Naive thymus-derived CD4-positive, alpha-beta T cell (primary cell): ENCODE data around the gene ICA1. TPM values are rescaled to one million over a fixed set of nuclear protein-coding genes. Genes with fewer than 3 reads are reported as not detected.

Experiments
- ATAC-seq: fragments of 150-1000 bp; cut with Tn5 transposase; 2 replicates; pipeline ENCODE4 v1.10.0; 2021; ENCODE audit warnings: mild to moderate bottlenecking, moderate library complexity
- CTCF ChIA-PET: fragments of 350-600 bp; sonication (Branson Sonifier 250); formaldehyde crosslinking; loops from one replicate; lab custom pipeline; 2021; ENCODE audit warnings: antibody characterized with exemption; lab: Charles Lee
- POLR2A ChIA-PET: fragments of 350-600 bp; sonication (Branson Sonifier 250); formaldehyde crosslinking; loops from one replicate; lab custom pipeline; 2021; ENCODE audit warnings: antibody characterized with exemption, inconsistent platforms; lab: Charles Lee
- DNase-seq, 9 donors: peaks; one replicate each; pipeline versions ENCODE4 v3.0.0 to v3.0.0-alpha.2; 2020 to 2022; ENCODE audit warnings: mixed read lengths in 1 of 9
- H3K27ac ChIP-seq: one replicate; pipeline ENCODE4 v1.7.0; 2013; ENCODE audit warnings: mild to moderate bottlenecking, low read depth, low read length, moderate library complexity
- H3K27me3 ChIP-seq, 2 donors: one replicate each; pipeline ENCODE4 v1.7.0; 2013; ENCODE audit warnings: low read length in 2 of 2, mild to moderate bottlenecking in 2 of 2, moderate library complexity in 2 of 2; ENCODE audit not compliant: control insufficient read depth in 2 of 2, insufficient read depth in 2 of 2
- H3K36me3 ChIP-seq, 3 experiments: 1 replicate in 2 of 3; 2 replicates in 1 of 3; pipeline ENCODE4 v1.7.0; 2013; ENCODE audit warnings: low read length in 3 of 3, mild to moderate bottlenecking in 3 of 3, moderate library complexity in 1 of 3; ENCODE audit not compliant: insufficient read depth in 3 of 3, control insufficient read depth in 2 of 3
- H3K4me1 ChIP-seq, 2 donors: one replicate each; pipeline ENCODE4 v1.7.0; 2013; ENCODE audit warnings: low read length in 2 of 2, mild to moderate bottlenecking in 2 of 2, moderate library complexity in 1 of 2; ENCODE audit not compliant: control insufficient read depth in 2 of 2, insufficient read depth in 2 of 2
- H3K4me3 ChIP-seq: 2 replicates; pipeline ENCODE4 v1.7.0; 2013; ENCODE audit warnings: mild to moderate bottlenecking, low read length
- H3K9me3 ChIP-seq, 3 experiments: 1 replicate in 2 of 3; 2 replicates in 1 of 3; pipeline ENCODE4 v1.7.0; 2013; ENCODE audit warnings: low read length in 3 of 3; ENCODE audit not compliant: control insufficient read depth in 2 of 3
- H3K27ac Mint-ChIP-seq, 9 donors: one replicate each; pipeline ENCODE4 v1.8.0; 2020 to 2022; ENCODE audit warnings: mixed read lengths in 9 of 9, mild to moderate bottlenecking in 8 of 9, moderate library complexity in 5 of 9, inconsistent platforms in 2 of 9
- H3K27me3 Mint-ChIP-seq, 5 donors: one replicate each; pipeline ENCODE4 v1.8.0; 2021 to 2022; ENCODE audit warnings: mixed read lengths in 5 of 5, mild to moderate bottlenecking in 1 of 5
- H3K36me3 Mint-ChIP-seq, 5 donors: one replicate each; pipeline ENCODE4 v1.8.0; 2020 to 2022; ENCODE audit warnings: mixed read lengths in 5 of 5, mild to moderate bottlenecking in 3 of 5, inconsistent platforms in 1 of 5
- H3K4me1 Mint-ChIP-seq, 7 donors: one replicate each; pipeline ENCODE4 v1.8.0; 2020 to 2022; ENCODE audit warnings: mixed read lengths in 7 of 7, mild to moderate bottlenecking in 3 of 7, inconsistent platforms in 1 of 7
- H3K4me3 Mint-ChIP-seq, 10 donors: one replicate each; pipeline ENCODE4 v1.8.0; 2020 to 2022; ENCODE audit warnings: mild to moderate bottlenecking in 10 of 10, mixed read lengths in 10 of 10, moderate library complexity in 6 of 10, inconsistent platforms in 2 of 10
- H3K9me3 Mint-ChIP-seq, 11 donors: one replicate each; pipeline ENCODE4 v1.8.0; 2020 to 2022; ENCODE audit warnings: mixed read lengths in 11 of 11, mild to moderate bottlenecking in 4 of 11, inconsistent platforms in 1 of 11, moderate library complexity in 1 of 11
- intact Hi-C, 2 donors: fragments of 100-400 bp; cut with micrococcal nuclease; formaldehyde crosslinking; loops; one replicate each; pipeline ENCODE4 v1.15.1; 2023
- polyA plus RNA-seq, 2 donors: library from polyadenylated mRNA; unstranded; fragments of 300-500 nt; fragmentation: Illumina TruSeq; gene quantifications; one replicate each; pipeline ENCODE4 v1.2.3, GENCODE V29; 2021
- total RNA-seq, 6 experiments: library from RNA in 5 of 6; stranded (reverse) in 5 of 6; gene quantifications; 1 replicate in 5 of 6; 2 replicates in 1 of 6; pipeline ENCODE4 v1.2.3 and lab custom pipeline; 2021 to 2026

The ICA1 gene
- total and polyA plus RNA-seq, 7 experiments from 2014 or later = 0.46 to 5.8 (median 2.1) TPM; not detected in 1

DNA sequence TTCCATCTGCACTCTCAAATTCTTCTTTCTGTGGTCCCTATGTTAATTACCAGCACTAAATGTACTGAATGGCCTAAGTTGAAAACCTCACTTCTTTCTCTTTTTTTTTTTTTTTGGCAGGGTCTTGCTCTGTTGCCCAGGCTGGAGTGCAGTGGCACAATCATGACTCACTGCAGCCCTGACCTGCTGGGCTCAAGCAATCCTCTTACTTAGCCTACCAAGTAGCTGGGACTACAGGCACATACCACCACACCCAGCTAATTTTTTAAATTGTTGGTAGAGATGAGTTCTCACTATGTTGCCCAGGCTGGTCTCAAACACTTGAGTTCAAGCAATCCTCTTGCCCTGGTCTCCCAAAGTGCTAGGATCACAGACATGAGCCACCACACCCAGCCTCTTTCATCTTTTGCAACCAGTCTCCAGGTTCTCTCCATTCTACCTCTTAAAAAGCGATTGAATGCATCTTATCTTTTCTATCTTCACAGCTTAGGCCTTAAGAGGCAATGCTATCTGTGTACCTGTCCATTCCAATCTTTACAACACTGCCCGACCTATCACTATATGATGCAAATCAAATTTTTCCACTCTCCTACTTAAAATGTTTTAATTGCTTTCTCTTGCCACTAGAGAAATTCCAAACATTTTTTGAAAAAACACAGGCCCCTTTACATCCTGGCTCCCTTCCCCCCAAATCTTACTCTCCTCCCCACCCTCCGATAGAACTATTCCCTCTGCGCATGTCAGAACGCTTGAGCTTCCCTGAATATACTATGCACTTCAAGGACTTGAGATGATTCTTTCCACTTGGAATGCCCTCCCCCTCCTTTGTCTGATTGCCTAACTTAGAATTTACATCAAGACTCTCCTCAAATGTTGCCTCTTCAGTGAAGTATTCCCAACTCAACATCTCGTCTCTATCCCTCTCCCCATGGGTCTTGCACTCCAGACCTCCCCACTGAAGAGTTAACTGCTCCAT is 6.0 kb downstream of the ICA1 start:
- Histone ChIP-seq H3K27ac (no peak overlapping the region), H3K36me3 (no peaks in the 10 kb centered on the region), H3K27me3 (no peaks in the 10 kb centered on the region), H3K9me3 (peaks cover 0 to 3% (median 0%) of the 10 kb centered on the region in 3 experiments), H3K4me3 (no peak overlapping the region), H3K4me1 (no peaks in the 10 kb centered on the region)
- H3K4me1 Mint-ChIP-seq = peaks cover 1 to 5% (median 4%) of the 10 kb centered on the region in 7 donors
- H3K4me3 Mint-ChIP-seq = no peak overlapping the region
- POLR2A ChIA-PET = no interaction called here
- CTCF ChIA-PET = interaction anchor here (0.7 kb wide), 1 partner anchor 69 kb away, joined by 3 read pairs; no protein-coding TSS in a partner anchor
- no peaks in the 10 kb centered on the region for H3K36me3 Mint-ChIP-seq
- peaks cover 18 to 34% (median 27%) of the 10 kb centered on the region in 5 donors for H3K27me3 Mint-ChIP-seq
- H3K27ac Mint-ChIP-seq = no peak overlapping the region
- DNase-seq (no peak), ATAC-seq (no peak)
- intact Hi-C loops = no loop called here
- peaks cover 0 to 5% (median 0%) of the 10 kb centered on the region in 11 donors for H3K9me3 Mint-ChIP-seq

DNA sequence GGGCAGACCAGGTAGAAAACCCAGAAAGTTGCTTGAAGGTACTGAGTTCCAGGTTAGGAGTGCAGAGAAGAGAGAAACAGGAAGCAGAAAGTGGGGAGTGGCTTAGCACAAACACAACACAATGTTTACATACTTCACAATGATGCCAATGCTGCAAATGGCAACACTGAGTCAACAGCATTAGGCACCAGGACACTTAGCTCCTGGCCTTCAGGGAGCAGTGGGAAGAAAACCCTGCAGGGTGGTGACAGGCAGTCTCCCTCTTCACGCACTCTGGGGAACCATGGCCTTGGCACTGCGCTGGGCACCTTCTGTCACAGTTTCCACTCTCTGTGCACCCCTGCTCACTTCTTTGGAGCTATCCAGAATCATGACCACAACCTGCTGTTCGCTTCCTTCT is 7.3 kb downstream of the ICA1 start:
- DNase-seq (no peak), ATAC-seq (no peak)
- Mint-ChIP-seq H3K36me3 (no peaks in the 10 kb centered on the region), H3K9me3 (peaks cover 0 to 5% (median 0%) of the 10 kb centered on the region in 11 donors), H3K4me1 (no peaks in the 10 kb centered on the region), H3K4me3 (no peak overlapping the region), H3K27ac (no peak overlapping the region), H3K27me3 (peaks cover 7 to 26% (median 16%) of the 10 kb centered on the region in 5 donors)
- Histone ChIP-seq H3K27ac (no peak overlapping the region), H3K4me1 (no peaks in the 10 kb centered on the region), H3K36me3 (no peaks in the 10 kb centered on the region), H3K9me3 (peaks cover 0 to 3% (median 0%) of the 10 kb centered on the region in 3 experiments), H3K27me3 (no peaks in the 10 kb centered on the region), H3K4me3 (no peak overlapping the region)
- intact Hi-C loops = no loop called here
- CTCF ChIA-PET = no interaction called here
- POLR2A ChIA-PET = no interaction called here

DNA sequence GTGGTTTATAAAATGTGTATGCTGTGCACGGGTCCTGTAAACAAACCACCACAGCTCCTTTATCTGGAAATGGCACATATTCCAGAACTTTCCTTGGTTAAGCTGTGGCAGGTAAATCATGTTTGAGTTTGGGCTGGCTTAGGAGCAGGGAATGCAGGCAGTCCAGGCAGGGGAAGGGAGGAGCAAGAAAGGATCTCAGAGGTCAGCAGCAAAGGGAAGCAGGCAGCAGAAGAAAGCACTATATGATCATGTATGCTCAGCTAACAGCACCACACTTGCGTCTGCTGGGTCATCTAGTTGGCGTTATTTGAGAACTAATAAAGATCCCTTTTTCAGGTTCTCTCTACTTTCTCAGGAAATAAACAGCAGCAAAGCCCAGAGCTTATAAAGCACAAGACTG is 7.8 kb downstream of the ICA1 start:
- H3K36me3 Mint-ChIP-seq = no peaks in the 10 kb centered on the region
- no peaks in the 10 kb centered on the region for H3K4me1 Mint-ChIP-seq
- Histone ChIP-seq H3K4me1 (no peaks in the 10 kb centered on the region), H3K4me3 (no peak overlapping the region), H3K27me3 (no peaks in the 10 kb centered on the region), H3K36me3 (no peaks in the 10 kb centered on the region), H3K27ac (no peak overlapping the region), H3K9me3 (peaks cover 0 to 3% (median 0%) of the 10 kb centered on the region in 3 experiments)
- H3K27ac Mint-ChIP-seq = no peak overlapping the region
- no peak overlapping the region for H3K4me3 Mint-ChIP-seq
- DNase-seq (no peak), ATAC-seq (no peak)
- H3K9me3 Mint-ChIP-seq = peaks cover 0 to 5% (median 0%) of the 10 kb centered on the region in 11 donors
- intact Hi-C loops = no loop called here
- peaks cover 4 to 24% (median 12%) of the 10 kb centered on the region in 5 donors for H3K27me3 Mint-ChIP-seq
- POLR2A ChIA-PET = no interaction called here
- CTCF ChIA-PET = no interaction called here

DNA sequence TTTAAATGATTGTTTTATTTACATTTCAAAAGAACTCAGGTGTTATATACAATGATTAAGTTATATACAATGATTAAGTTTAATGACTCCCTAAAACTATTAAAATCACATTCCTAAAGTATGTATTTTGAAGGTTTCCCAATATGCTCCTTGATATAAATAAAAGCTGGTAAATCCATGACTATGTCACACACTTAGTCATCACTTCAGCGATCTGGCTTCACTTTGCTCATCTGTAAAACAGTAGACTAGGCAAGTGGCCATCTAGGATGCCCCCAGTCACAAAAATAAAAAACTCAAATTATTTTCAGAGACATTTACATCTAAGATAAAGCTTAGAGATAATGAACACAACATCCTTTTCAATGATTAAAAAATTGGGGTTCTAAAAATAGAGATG is 10.8 kb downstream of the ICA1 start:
- ChIA-PET POLR2A (no interaction called here), CTCF (no interaction called here)
- H3K9me3 ChIP-seq = no peaks in the 10 kb centered on the region
- H3K27me3 ChIP-seq = no peaks in the 10 kb centered on the region
- H3K36me3 Mint-ChIP-seq = no peaks in the 10 kb centered on the region
- no peak overlapping the region for H3K4me3 ChIP-seq
- no peaks in the 10 kb centered on the region for H3K36me3 ChIP-seq
- peaks cover 4 to 22% (median 11%) of the 10 kb centered on the region in 5 donors for H3K27me3 Mint-ChIP-seq
- peaks cover 0 to 2% (median 0%) of the 10 kb centered on the region in 7 donors for H3K4me1 Mint-ChIP-seq
- H3K4me3 Mint-ChIP-seq = no peak overlapping the region
- peaks cover 0 to 5% (median 0%) of the 10 kb centered on the region in 11 donors for H3K9me3 Mint-ChIP-seq
- intact Hi-C loops = no loop called here
- H3K4me1 ChIP-seq = no peaks in the 10 kb centered on the region
- ATAC-seq = no peak
- DNase-seq = no peak
- H3K27ac Mint-ChIP-seq = no peak overlapping the region
- no peak overlapping the region for H3K27ac ChIP-seq

DNA sequence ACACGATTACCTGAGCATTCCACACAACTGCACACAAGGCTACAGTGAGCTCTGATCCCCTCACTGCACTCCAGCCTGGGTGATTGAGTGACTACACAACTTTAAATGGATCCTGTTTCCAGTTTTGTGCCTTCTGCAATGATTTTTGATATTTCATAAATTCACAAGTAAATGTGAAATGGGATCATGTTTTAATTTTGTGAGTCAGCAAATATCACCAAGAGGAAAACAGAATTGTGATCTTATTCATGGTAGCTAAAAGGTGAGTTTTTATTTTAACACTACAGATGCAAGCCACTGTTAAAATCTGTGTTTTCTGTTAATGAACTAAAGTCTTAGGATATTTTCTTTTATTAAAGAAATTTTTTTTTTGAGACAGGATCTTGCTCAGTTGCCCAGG is 11.4 kb downstream of the ICA1 start:
- ChIA-PET POLR2A (no interaction called here), CTCF (interaction anchor here (0.6 kb wide), 1 partner anchor 1905 kb away, joined by 4 read pairs; no protein-coding TSS in a partner anchor)
- no peak for DNase-seq
- H3K27me3 ChIP-seq = no peaks in the 10 kb centered on the region
- no peak overlapping the region for H3K4me3 ChIP-seq
- Mint-ChIP-seq H3K9me3 (peaks cover 0 to 5% (median 0%) of the 10 kb centered on the region in 11 donors), H3K4me3 (no peak overlapping the region), H3K4me1 (peaks cover 0 to 2% (median 0%) of the 10 kb centered on the region in 7 donors), H3K27me3 (peaks cover 4 to 22% (median 11%) of the 10 kb centered on the region in 5 donors), H3K27ac (no peak overlapping the region), H3K36me3 (no peaks in the 10 kb centered on the region)
- no peak for ATAC-seq
- H3K9me3 ChIP-seq = no peaks in the 10 kb centered on the region
- H3K27ac ChIP-seq = no peak overlapping the region
- intact Hi-C loops = no loop called here
- no peaks in the 10 kb centered on the region for H3K4me1 ChIP-seq
- no peaks in the 10 kb centered on the region for H3K36me3 ChIP-seq

DNA sequence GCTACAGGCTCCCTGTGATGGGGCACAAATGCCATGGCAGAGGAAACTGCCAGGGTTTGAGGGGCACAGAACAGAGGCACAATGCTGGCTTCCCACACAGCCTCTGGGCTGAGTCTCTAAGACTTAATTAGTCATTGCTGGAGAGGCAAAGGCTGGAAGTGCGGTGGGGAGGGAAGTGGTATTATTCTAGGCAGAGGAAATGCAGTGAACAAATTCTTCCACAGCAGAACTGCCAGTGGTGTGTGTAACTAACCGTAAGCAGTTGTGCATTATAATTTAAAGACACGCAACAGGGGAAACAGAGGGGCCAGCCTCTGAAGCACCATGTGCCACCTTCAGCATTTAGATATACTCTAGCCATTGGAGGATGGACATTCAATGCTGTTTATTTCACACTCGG is 12.8 kb downstream of the ICA1 start:
- Histone ChIP-seq H3K27me3 (no peaks in the 10 kb centered on the region), H3K36me3 (no peaks in the 10 kb centered on the region), H3K4me3 (no peak overlapping the region), H3K9me3 (no peaks in the 10 kb centered on the region), H3K4me1 (no peaks in the 10 kb centered on the region), H3K27ac (no peak overlapping the region)
- Mint-ChIP-seq H3K36me3 (no peaks in the 10 kb centered on the region), H3K27me3 (peaks cover 1 to 25% (median 7%) of the 10 kb centered on the region in 5 donors), H3K4me3 (no peak overlapping the region), H3K4me1 (peaks cover 0 to 2% (median 0%) of the 10 kb centered on the region in 7 donors), H3K27ac (no peak overlapping the region), H3K9me3 (peaks cover 0 to 11% (median 4%) of the 10 kb centered on the region in 11 donors)
- POLR2A ChIA-PET = interaction anchor here (0.6 kb wide), 1 partner anchor 720 kb away, joined by 4 read pairs; no protein-coding TSS in a partner anchor
- CTCF ChIA-PET = interaction anchor here (0.7 kb wide), 1 partner anchor 887 kb away, joined by 3 read pairs; no protein-coding TSS in a partner anchor
- no peak for ATAC-seq
- intact Hi-C loops = no loop called here
- no peak for DNase-seq
